Hepatocyte (in vitro differentiated cells): ENCODE data around the gene COIL.

ENCODE experiments used
- EZH2 ChIP-seq: fragments of 200-600 bp; sonication (generic); IDR thresholded peaks from 2 replicates; pipeline ENCODE4 v1.6.1; 2016; ENCODE audit warnings: antibody characterized with exemption, mild to moderate bottlenecking, borderline replicate concordance
- EZH2phosphoT487 ChIP-seq: fragments of 200-600 bp; sonication (generic); IDR thresholded peaks from one replicate; pipeline ENCODE4 v1.6.1; 2018; ENCODE audit warnings: antibody characterized with exemption, mild to moderate bottlenecking, low read depth, moderate library complexity; ENCODE audit not compliant: unreplicated experiment, severe bottlenecking
- TF ChIP-seq, protein P1 (sequence below): fragments of 200-600 bp; sonication (generic); IDR thresholded peaks from 2 replicates; pipeline ENCODE4 v1.5.1; 2016; ENCODE audit warnings: antibody characterized with exemption, mild to moderate bottlenecking; ENCODE audit not compliant: poor library complexity

DNA sequence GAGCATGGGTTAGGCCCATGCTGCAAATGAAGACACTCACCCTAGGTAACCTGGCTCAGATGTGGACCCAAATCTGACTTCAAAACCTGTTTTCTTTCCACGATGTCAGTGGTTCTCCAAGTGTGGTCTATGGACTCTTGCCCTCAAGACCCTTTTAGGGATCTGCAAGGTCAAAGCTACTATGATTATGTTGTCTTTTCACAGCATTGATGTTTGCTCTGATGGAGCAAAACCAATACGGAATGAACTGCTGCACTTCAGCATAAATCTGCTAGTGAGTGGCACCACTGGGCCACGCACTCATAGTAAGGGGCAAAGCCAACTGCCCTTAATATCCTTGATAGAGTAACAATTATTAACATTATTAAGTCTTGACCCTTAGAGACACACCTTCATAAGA, 25.4 kb downstream of the COIL start:
- TF ChIP-seq, protein P1, sequence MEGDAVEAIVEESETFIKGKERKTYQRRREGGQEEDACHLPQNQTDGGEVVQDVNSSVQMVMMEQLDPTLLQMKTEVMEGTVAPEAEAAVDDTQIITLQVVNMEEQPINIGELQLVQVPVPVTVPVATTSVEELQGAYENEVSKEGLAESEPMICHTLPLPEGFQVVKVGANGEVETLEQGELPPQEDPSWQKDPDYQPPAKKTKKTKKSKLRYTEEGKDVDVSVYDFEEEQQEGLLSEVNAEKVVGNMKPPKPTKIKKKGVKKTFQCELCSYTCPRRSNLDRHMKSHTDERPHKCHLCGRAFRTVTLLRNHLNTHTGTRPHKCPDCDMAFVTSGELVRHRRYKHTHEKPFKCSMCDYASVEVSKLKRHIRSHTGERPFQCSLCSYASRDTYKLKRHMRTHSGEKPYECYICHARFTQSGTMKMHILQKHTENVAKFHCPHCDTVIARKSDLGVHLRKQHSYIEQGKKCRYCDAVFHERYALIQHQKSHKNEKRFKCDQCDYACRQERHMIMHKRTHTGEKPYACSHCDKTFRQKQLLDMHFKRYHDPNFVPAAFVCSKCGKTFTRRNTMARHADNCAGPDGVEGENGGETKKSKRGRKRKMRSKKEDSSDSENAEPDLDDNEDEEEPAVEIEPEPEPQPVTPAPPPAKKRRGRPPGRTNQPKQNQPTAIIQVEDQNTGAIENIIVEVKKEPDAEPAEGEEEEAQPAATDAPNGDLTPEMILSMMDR, result no peak
- TF ChIP-seq EZH2, result no peak
- TF ChIP-seq EZH2phosphoT487, result no peak
